Uterus (tissue), 4 donors: ENCODE results near the gene TICRR. TPM values are rescaled to one million over a fixed set of nuclear protein-coding genes. Genes with fewer than 3 reads are reported as not detected.

Source experiments
- DNase-seq, 2 donors: peaks; one replicate each; pipeline ENCODE4 v3.0.0-alpha.2; 2019 to 2020
- H3K27ac ChIP-seq, 2 donors: fragments of 200-600 bp; sonication (generic); 1 replicate in 1 of 2; 2 replicates in 1 of 2; pipeline ENCODE4 v1.5.1; 2016 to 2018
- H3K27me3 ChIP-seq, 2 donors: fragments of 200-600 bp; sonication (generic); one replicate each; pipeline ENCODE4 v1.5.1; 2018 to 2019; ENCODE audit warnings: control low read depth in 1 of 2
- H3K36me3 ChIP-seq, 2 donors: fragments of 200-600 bp; sonication (generic); one replicate each; pipeline ENCODE4 v1.5.1; 2019; ENCODE audit warnings: control low read depth in 1 of 2
- H3K4me1 ChIP-seq, 2 donors: fragments of 200-600 bp; sonication (generic); one replicate each; pipeline ENCODE4 v1.5.1; 2018 to 2019; ENCODE audit warnings: control low read depth in 1 of 2
- H3K4me3 ChIP-seq, 2 donors: fragments of 200-600 bp; sonication (generic); 1 replicate in 1 of 2; 2 replicates in 1 of 2; pipeline ENCODE4 v1.5.1; 2018 to 2019; ENCODE audit warnings: mild to moderate bottlenecking in 1 of 2
- H3K9me3 ChIP-seq, 2 donors: fragments of 200-600 bp; sonication (generic); one replicate each; pipeline ENCODE4 v1.5.1; 2019; ENCODE audit warnings: control low read depth in 1 of 2
- POLR2A ChIP-seq, 2 donors: fragments of 450-650 bp; IDR thresholded peaks; one replicate each; pipeline ENCODE4 v1.6.1; 2016; ENCODE audit warnings: antibody characterized with exemption in 2 of 2, mild to moderate bottlenecking in 1 of 2, moderate library complexity in 1 of 2
- intact Hi-C: fragments of 100-400 bp; cut with DNase I; formaldehyde crosslinking; loops from one replicate; pipeline ENCODE4 v1.15.1; 2023; ENCODE audit warnings: low total_unique reads
- total RNA-seq, 4 donors: library from RNA; depleted of rRNA in 3 of 4; stranded (reverse); fragments of >200 nt in 3 of 4; gene quantifications; one replicate each; pipeline versions ENCODE4 v1.1.0 to v1.2.4, GENCODE V29; 2014 to 2023
- TF ChIP-seq, protein P1 (sequence below), 4 experiments: fragments of 200-600 bp in 2 of 4; fragments of 450-650 bp in 2 of 4; sonication (generic) in 2 of 4; IDR thresholded peaks; one replicate each; pipeline ENCODE4 v1.5.1; 2016 to 2019; ENCODE audit warnings: antibody characterized with exemption in 4 of 4, mild to moderate bottlenecking in 2 of 4, moderate library complexity in 1 of 4
- donor health status: DM: yes; HTN: yes; CAD: no.

TICRR gene
- total RNA-seq, 4 donors from 2014 or later = under 0.01 to 3.7 TPM; not detected in 2

DNA sequence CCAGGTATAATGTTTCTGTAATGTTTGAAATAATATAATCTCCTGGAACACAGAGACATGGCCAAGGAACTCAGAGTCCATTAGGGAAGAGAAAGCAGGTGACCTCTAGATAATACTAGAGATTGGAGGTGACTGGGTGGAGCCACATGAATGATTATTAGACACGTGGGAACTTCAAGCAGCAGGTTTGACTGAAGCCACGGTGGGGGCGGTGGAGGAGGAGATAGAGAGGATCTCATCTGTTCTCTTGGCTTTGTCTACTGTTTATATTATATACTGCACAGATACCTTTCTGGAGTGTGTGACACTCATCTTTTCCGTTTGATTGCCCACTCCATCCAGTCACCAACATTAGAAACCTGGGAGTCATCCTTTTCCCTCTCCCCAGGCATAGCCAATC is 46.3 kb downstream of the TICRR start:
- H3K27ac ChIP-seq = no peak overlapping the region
- no peaks in the 10 kb centered on the region for H3K9me3 ChIP-seq
- H3K4me3 ChIP-seq = no peak overlapping the region
- H3K4me1 ChIP-seq = no peaks in the 10 kb centered on the region
- no peaks in the 10 kb centered on the region for H3K27me3 ChIP-seq
- intact Hi-C loops = no loop called here
- DNase-seq = no peak
- no peaks in the 10 kb centered on the region for H3K36me3 ChIP-seq
- TF ChIP-seq, protein P1, sequence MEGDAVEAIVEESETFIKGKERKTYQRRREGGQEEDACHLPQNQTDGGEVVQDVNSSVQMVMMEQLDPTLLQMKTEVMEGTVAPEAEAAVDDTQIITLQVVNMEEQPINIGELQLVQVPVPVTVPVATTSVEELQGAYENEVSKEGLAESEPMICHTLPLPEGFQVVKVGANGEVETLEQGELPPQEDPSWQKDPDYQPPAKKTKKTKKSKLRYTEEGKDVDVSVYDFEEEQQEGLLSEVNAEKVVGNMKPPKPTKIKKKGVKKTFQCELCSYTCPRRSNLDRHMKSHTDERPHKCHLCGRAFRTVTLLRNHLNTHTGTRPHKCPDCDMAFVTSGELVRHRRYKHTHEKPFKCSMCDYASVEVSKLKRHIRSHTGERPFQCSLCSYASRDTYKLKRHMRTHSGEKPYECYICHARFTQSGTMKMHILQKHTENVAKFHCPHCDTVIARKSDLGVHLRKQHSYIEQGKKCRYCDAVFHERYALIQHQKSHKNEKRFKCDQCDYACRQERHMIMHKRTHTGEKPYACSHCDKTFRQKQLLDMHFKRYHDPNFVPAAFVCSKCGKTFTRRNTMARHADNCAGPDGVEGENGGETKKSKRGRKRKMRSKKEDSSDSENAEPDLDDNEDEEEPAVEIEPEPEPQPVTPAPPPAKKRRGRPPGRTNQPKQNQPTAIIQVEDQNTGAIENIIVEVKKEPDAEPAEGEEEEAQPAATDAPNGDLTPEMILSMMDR (IDR thresholded peaks at IDR 0.05) = no peak
- TF ChIP-seq POLR2A (IDR thresholded peaks at IDR 0.05) = no peak

DNA sequence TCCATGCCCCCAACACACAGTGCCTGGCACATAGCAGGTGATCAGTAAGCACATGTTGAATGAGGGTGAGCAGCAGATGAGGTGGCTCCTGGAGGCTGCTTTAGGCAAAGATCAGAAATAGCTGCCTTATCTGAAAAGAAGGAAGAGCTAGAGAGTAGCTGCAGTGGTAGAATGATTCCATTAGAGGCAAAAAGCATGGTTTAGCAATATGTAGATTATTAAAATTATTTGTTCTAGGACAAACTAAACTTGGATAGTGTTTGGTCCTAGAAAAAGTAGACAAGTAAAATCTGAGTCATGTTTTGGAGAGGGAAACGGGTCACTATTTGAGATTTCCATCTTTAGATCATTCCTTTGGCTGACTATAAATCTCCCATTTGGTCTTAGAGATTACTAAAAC is 47.9 kb downstream of the TICRR start:
- no peak for DNase-seq
- H3K27ac ChIP-seq = no peak overlapping the region
- no peaks in the 10 kb centered on the region for H3K36me3 ChIP-seq
- H3K4me3 ChIP-seq = no peak overlapping the region
- H3K4me1 ChIP-seq = no peaks in the 10 kb centered on the region
- no peaks in the 10 kb centered on the region for H3K27me3 ChIP-seq
- intact Hi-C loops = no loop called here
- no peaks in the 10 kb centered on the region for H3K9me3 ChIP-seq
- no peak for TF ChIP-seq POLR2A (IDR thresholded peaks at IDR 0.05)
- TF ChIP-seq, protein P1 (IDR thresholded peaks at IDR 0.05) = no peak

DNA sequence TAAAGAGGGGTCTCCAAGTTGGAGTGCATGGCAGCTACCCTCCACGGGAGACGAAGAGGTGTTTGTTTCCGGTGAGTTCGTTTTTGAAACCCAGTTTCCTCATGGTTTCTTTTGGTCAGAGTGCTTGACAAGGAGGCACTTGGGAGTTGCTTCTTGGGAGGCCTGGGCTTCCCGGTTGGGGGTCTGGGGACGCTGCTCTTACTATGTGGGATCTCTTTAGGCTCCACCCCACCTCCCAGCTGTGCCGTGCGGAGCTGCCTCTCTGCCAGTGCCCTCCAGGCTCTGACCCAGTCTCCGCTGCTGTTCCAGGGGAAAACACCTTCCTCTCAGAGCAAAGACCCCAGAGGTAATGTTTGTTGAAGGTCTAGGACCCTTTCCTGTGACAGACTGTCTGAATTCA is 50.4 kb downstream of the TICRR start:
- Histone ChIP-seq H3K27ac (no peak overlapping the region), H3K36me3 (no peaks in the 10 kb centered on the region), H3K4me3 (no peak overlapping the region), H3K4me1 (no peaks in the 10 kb centered on the region), H3K27me3 (no peaks in the 10 kb centered on the region), H3K9me3 (no peaks in the 10 kb centered on the region)
- DNase-seq = no peak
- intact Hi-C loops = no loop called here
- TF ChIP-seq POLR2A (IDR thresholded peaks at IDR 0.05) = no peak
- TF ChIP-seq, protein P1 (IDR thresholded peaks at IDR 0.05) = no peak

DNA sequence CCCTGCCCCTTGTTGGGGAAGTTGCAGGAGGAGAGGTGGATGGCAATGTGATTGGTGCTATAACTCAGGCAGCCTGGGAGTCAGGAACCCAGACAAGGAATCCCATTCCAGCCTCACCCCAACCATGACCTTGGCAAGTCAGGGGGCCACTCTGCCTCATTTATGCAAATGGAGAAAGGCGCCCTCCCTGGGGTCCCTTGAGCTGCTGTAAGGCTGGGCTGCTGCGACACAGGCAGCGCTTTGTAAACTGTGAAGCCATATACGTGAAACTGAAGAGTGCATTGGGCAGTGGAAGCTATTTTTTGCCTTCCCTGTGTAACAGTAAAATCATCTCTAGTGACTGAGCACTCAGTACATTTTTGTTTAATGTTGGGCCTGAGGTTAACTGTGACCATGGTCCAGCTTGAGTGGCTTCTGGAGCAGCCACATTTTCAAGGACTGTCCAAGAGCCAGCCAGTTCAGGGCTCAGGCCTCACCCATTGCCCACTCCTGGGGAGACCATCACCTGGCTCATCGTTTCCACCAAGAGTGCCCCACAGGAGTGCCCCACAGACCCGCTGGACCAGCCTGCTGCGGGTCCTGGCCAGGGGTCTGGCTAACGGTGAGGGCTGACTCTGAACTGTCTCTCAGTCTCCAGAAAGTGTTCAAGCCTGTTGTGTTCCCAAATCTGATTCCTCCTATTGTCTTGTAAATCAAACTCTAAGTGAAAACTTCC is 52.1 kb downstream of the TICRR start:
- intact Hi-C loops = no loop called here
- no peaks in the 10 kb centered on the region for H3K27me3 ChIP-seq
- H3K9me3 ChIP-seq = no peaks in the 10 kb centered on the region
- no peaks in the 10 kb centered on the region for H3K36me3 ChIP-seq
- H3K27ac ChIP-seq = no peak overlapping the region
- TF ChIP-seq POLR2A (IDR thresholded peaks at IDR 0.05) = no peak
- TF ChIP-seq, protein P1 (IDR thresholded peaks at IDR 0.05) = no peak
- H3K4me1 ChIP-seq = no peaks in the 10 kb centered on the region
- no peak overlapping the region for H3K4me3 ChIP-seq
- DNase-seq = no peak

DNA sequence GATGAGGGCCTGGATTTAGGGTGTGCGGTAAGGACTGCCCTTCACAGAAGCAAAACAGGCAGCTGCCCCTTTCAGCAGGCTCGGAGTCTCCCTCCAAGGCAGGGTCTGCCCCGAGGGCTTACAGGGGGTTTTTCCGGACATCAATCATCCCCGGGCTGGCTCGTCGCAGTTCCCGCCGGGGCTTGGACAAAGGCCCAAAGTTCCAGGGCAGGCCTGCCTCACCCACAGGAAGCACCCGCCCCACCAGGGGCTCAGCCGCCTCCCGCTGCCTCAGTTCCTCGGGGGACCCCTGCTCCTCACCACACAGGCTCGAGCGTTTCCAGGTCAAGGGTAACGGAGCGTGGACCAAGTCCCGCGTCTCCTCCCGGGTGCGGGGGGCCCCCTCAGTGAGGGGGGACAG is 53.0 kb downstream of the TICRR start:
- no peak for DNase-seq
- no peak overlapping the region for H3K4me3 ChIP-seq
- no peaks in the 10 kb centered on the region for H3K9me3 ChIP-seq
- H3K4me1 ChIP-seq = no peaks in the 10 kb centered on the region
- intact Hi-C loops = no loop called here
- no peaks in the 10 kb centered on the region for H3K36me3 ChIP-seq
- TF ChIP-seq, protein P1 (IDR thresholded peaks at IDR 0.05) = no peak
- TF ChIP-seq POLR2A (IDR thresholded peaks at IDR 0.05) = no peak
- no peak overlapping the region for H3K27ac ChIP-seq
- H3K27me3 ChIP-seq = no peaks in the 10 kb centered on the region
